Smooth muscle cell of the coronary artery (primary cell): ENCODE measurements around the gene SLC35G3. TPM values are rescaled to one million over a fixed set of nuclear protein-coding genes. Genes with fewer than 3 reads are reported as not detected.

Source experiments
- total RNA-seq: library from RNA; depleted of rRNA; stranded (reverse); fragments of >200 nt; gene quantifications from 2 replicates; pipeline ENCODE4 v1.2.3, GENCODE V29; 2014; ENCODE audit warnings: low replicate concordance

SLC35G3 gene
- not detected in 2 replicates for total RNA-seq

GRCh38 chr17:35194001-35194400 lies at the start of gene SLC35G3:
Gene SLC35G3 (minus strand): TSS chr17:35194393. CDS start chr17:35194307, 86 bp downstream.

DNA sequence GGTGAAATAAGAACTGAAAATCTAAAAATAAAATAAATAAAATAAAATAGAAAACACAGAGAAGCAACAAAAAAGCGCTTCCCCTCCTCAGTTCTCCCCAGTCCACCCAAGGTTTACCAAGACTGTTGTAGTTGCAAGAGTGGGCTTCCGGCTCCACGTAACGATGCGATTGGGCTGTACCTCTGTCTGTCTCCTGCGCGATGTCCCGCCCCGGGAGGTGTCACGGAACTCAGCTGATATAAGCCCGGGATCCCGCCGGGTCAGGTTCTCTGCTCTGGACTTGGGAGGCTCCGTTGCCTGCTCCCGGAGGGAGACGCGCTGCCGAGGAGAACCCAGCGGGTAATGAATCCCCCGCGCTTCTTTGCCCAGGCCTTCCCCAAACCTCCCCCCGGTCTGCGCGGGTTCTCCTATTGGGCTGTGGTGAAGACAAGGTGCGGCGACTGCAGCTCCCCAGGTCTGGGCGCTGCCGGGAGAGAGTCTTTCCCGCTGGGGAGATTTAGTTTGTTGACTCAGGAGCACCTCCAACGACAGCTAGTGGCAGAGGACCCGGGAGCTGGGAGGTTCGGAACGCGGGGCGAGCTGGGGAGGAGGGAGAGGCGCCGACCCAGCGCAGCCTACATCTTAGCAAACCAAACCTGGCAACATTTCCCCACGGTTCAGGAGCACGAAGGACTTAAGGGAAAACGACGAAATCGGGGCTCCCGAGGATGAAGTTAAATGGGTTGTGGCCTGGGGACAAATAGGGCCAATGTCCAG lies 48.8 kb upstream of the SLC35G3 start, which contains the start of gene SLFN5:
Gene SLFN5, plus strand, starts transcription at position 268 of the 756 bp plus-strand sequence. CDS start 15,619 bp downstream, outside the sequence.

DNA sequence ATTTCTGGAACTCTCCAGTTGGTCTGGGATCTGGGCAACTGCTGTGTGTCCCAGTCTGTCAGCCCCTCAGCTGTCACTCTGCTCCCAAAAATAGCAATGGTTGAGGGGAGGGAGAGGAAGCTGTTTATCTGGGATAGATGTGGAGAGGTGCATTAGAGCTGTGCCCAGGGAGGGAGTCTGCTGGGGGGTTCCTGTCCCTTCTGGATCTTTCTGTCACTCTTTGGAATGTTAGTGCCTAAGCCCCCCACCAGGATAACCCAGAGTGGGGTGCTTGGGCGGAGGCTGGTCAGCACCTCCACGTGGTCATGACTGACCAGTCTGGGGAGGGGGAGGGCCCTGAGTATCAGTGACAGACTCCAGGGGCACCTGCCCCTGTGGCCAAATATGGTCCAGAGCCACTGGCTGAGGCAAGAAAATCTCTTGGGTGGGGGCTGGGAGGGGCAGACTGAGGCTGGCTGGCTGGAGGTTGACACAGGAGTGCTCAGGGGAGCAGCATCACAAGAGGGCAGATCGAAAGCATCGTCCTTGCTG lies 46.8 kb downstream of the SLC35G3 start, which contains the start of gene UNC45B:
Gene UNC45B, plus strand, starts transcription at position 443 of the 531 bp plus-strand sequence. CDS start 447 bp downstream, outside the sequence.

Other genes with a start within 250 kb of the SLC35G3 start
- 0.23 and 1.1 TPM in 2 replicates for gene CCT6B, start 232.9 kb downstream of the SLC35G3 start, total RNA-seq
- 13.4 and 18.3 TPM in 2 replicates for gene ZNF830, start 232.9 kb downstream of the SLC35G3 start, total RNA-seq
- gene LIG3, start 213.9 kb downstream of the SLC35G3 start, total RNA-seq = 41.2 and 43.3 TPM in 2 replicates
- gene RFFL, start 130.7 kb downstream of the SLC35G3 start, total RNA-seq = 9.8 and 12.6 TPM in 2 replicates
- 3.5 and 8.4 TPM in 2 replicates for gene RAD51D, start 74.5 kb downstream of the SLC35G3 start, total RNA-seq
- gene FNDC8, start 72.8 kb downstream of the SLC35G3 start, total RNA-seq = not detected in 2 replicates
- gene NLE1, start 52.1 kb downstream of the SLC35G3 start, total RNA-seq = 16.4 and 19.3 TPM in 2 replicates
- not detected in 2 replicates for gene UNC45B, start 46.6 kb downstream of the SLC35G3 start, total RNA-seq
- gene SLFN5, start 48.7 kb upstream of the SLC35G3 start, total RNA-seq = 56.1 and 77.1 TPM in 2 replicates
- gene SLFN11, start 179.2 kb upstream of the SLC35G3 start, total RNA-seq = 62.4 and 69.4 TPM in 2 replicates
- 12.1 and 35.1 TPM in 2 replicates for gene SLFN12, start 238.1 kb upstream of the SLC35G3 start, total RNA-seq